K562 (cell line): ENCODE measurements around the gene FAM107B. TPM values are rescaled to one million over a fixed set of nuclear protein-coding genes. Genes with fewer than 3 reads are reported as not detected.

Experiments
- SAP30 ChIP-seq: fragments of 200-600 bp; sonication (generic); IDR thresholded peaks from 2 replicates; pipeline ENCODE4 v1.6.1; 2012; ENCODE audit warnings: borderline replicate concordance, low read depth, mild to moderate bottlenecking, moderate library complexity, low read length, control low read depth, inconsistent platforms; ENCODE audit not compliant: insufficient read depth, poor library complexity, severe bottlenecking
- SETDB1 ChIP-seq: IDR thresholded peaks from one replicate; pipeline ENCODE4 v1.6.1; 2012; ENCODE audit warnings: low read length, control low read depth, inconsistent platforms
- SOX6 ChIP-seq: fragments of 450-650 bp; IDR thresholded peaks from 2 replicates; pipeline ENCODE4 v1.6.1; 2014; ENCODE audit warnings: mild to moderate bottlenecking
- ZNF174 ChIP-seq: fragments of 250-450 bp; sonication (Bioruptor Pico); IDR thresholded peaks from 2 replicates; pipeline ENCODE4 v1.4.0; 2020; ENCODE audit warnings: mild to moderate bottlenecking
- ZNF184 ChIP-seq: sonication (generic); formaldehyde crosslinking; IDR thresholded peaks from 2 replicates; pipeline ENCODE4 v1.5.0; 2020; ENCODE audit warnings: missing genetic modification reagents
- ZNF764 ChIP-seq: fragments of 250-450 bp; sonication (Bioruptor Pico); IDR thresholded peaks from 2 replicates; pipeline ENCODE4 v1.4.0; 2020; ENCODE audit warnings: low read depth, mild to moderate bottlenecking, moderate library complexity
- polyA plus RNA-seq, 8 experiments: library from polyadenylated mRNA; depleted of rRNA in 4 of 8; stranded (reverse) in 5 of 8; unstranded in 3 of 8; fragments of >200 nt; fragmentation: Nextera tagmentation in 2 of 8; fragmentation: Illumina TruSeq in 1 of 8; extraction: Ambion mirVana in 2 of 8; extraction: Trizol in 1 of 8; gene quantifications; 2 replicates each; pipeline versions ENCODE4 v1.2.1 to v1.2.3, GENCODE V29; 2011 to 2014; ENCODE audit warnings: inconsistent platforms in 1 of 8, missing spikeins in 1 of 8
- total RNA-seq, 7 experiments: library from RNA; depleted of rRNA in 6 of 7; stranded (reverse); fragments of >200 nt in 6 of 7; fragmentation: Illumina TruSeq in 2 of 7; extraction: Trizol in 2 of 7; gene quantifications; 2 replicates each; pipeline versions ENCODE4 v1.2.1 to v1.2.3, GENCODE V29; 2011 to 2021; ENCODE audit warnings: low replicate concordance in 1 of 7
- TF ChIP-seq, protein P1 (sequence below), 2 experiments: fragments of 450-650 bp; IDR thresholded peaks; 2 replicates each; pipeline ENCODE4 v1.6.1; 2016; ENCODE audit warnings: mild to moderate bottlenecking in 2 of 2, borderline replicate concordance in 1 of 2, low read depth in 1 of 2, moderate library complexity in 1 of 2

Gene FAM107B
- total and polyA plus RNA-seq, 9 of the 15 experiments (the other 6 are each of a cell fraction or from before 2014, with no cell fraction given), result 0.40 to 2.8 (median 1.4) TPM

DNA sequence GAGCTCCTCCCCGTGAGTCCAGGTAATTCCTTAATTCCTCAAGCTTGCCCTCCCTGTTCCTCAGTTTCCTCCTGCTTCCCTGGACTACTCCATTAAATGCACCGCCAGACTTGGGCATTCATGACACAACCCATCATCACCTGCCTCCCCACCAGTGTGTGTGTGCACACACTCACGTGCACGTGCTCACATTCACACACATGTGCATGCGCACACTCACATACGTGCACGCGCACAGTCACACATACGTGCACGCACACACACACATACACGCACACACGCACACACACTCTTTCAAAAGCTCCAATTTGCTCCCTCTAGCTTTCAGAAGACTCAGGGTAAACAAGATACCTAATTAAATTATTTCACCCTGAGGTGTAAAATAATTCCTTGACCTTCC is 216.7 kb downstream of the FAM107B start (continued):
- TF ChIP-seq, protein P1, sequence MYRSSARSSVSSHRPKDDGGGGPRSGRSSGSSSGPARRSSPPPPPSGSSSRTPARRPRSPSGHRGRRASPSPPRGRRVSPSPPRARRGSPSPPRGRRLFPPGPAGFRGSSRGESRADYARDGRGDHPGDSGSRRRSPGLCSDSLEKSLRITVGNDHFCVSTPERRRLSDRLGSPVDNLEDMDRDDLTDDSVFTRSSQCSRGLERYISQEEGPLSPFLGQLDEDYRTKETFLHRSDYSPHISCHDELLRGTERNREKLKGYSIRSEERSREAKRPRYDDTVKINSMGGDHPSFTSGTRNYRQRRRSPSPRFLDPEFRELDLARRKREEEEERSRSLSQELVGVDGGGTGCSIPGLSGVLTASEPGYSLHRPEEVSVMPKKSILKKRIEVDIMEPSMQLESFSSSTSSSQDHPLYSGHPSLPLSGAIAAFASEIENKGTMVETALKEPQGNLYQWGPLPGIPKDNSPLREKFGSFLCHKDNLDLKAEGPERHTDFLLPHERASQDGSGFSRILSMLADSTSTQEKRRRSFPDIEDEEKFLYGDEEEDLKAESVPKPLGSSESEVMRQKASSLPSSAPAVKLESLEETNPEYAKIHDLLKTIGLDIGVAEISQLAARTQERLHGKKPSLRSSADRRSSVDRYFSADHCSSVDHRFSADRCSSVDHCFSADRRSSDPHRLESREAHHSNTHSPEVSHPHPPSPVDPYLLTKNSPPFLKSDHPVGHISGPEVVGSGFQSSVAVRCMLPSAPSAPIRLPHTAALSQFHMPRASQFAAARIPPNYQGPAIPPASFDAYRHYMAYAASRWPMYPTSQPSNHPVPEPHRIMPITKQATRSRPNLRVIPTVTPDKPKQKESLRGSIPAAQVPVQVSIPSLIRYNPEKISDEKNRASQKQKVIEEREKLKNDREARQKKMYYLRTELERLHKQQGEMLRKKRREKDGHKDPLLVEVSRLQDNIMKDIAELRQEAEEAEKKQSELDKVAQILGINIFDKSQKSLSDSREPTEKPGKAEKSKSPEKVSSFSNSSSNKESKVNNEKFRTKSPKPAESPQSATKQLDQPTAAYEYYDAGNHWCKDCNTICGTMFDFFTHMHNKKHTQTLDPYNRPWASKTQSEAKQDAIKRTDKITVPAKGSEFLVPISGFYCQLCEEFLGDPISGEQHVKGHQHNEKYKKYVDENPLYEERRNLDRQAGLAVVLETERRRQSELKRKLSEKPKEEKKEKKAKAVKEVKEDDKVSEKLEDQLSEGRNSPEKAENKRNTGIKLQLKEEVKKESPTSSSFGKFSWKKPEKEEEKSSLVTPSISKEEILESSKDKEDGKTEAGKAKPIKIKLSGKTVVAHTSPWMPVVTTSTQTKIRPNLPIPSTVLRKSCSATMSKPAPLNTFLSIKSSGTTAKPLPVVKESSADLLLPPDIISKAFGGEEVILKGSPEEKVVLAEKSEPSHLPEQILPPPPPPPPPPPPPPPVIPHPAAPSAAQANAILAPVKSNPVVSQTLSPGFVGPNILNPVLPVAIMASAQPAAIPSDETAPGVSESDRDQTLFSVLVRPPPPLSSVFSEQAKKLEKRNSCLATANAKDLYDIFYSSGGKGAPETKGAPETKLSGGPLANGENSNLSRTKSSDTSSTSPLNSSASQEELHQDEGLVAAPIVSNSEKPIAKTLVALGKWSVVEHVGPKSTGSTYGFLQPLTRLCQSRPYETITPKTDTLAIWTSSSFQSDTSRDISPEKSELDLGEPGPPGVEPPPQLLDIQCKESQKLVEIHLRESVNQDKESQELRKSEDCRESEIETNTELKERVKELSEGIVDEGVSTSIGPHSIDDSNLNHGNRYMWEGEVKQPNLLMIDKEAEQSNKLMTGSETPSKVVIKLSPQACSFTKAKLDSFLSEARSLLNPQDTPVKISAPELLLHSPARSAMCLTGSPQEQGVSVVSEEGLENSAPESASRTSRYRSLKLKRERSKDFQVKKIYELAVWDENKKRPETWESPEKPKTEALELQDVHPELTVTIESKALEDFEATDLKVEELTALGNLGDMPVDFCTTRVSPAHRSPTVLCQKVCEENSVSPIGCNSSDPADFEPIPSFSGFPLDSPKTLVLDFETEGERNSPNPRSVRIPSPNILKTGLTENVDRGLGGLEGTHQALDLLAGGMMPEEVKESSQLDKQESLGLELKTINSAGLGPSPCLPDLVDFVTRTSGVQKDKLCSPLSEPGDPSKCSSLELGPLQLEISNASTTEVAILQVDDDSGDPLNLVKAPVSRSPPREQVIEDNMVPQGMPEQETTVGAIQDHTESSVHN (IDR thresholded peaks at IDR 0.05; ENCODE audit: borderline replicate concordance in 1 of 2, low read depth in 1 of 2), result no peak
- TF ChIP-seq ZNF184 (CRISPR knock-in tag), result no peak
- no peak for TF ChIP-seq SETDB1
- TF ChIP-seq ZNF174 (CRISPR knock-in tag), result no peak
- no peak for TF ChIP-seq SOX6
- no peak for TF ChIP-seq SAP30
- no peak for TF ChIP-seq ZNF764
